Stimulated activated memory B cell treated with anti-CD40 and anti-IgM and Interleukin-4, amounts not matched to agents 10 μg/mL and 1 μg/mL and 100 μg/mL, for 72 hours (primary cell): ENCODE data around the gene ERAP2.
"Not testable (repeated sequence)": the region's sequence is repeated elsewhere in the genome, so short reads cannot be mapped to it uniquely, and the experiment has no call there.

Experiments used
- ATAC-seq: fragments of 150-1000 bp; cut with Tn5 transposase; 2 replicates; pipeline ENCODE4 v1.10.0; 2021
- H3K27ac Mint-ChIP-seq: one replicate; pipeline ENCODE4 v1.8.0; 2022; ENCODE audit warnings: mild to moderate bottlenecking, mixed read lengths
- H3K27me3 Mint-ChIP-seq: one replicate; pipeline ENCODE4 v1.8.0; 2022; ENCODE audit warnings: mixed read lengths
- H3K36me3 Mint-ChIP-seq: one replicate; pipeline ENCODE4 v1.8.0; 2022; ENCODE audit warnings: mixed read lengths
- H3K4me1 Mint-ChIP-seq: one replicate; pipeline ENCODE4 v1.8.0; 2022; ENCODE audit warnings: mixed read lengths
- H3K4me3 Mint-ChIP-seq: one replicate; pipeline ENCODE4 v1.8.0; 2022; ENCODE audit warnings: mild to moderate bottlenecking, moderate library complexity, mixed read lengths
- H3K9me3 Mint-ChIP-seq: one replicate; pipeline ENCODE4 v1.8.0; 2022; ENCODE audit warnings: mixed read lengths

Gene ERAP2

GRCh38 chr5:96930589-96930988 is 54.3 kb downstream of the ERAP2 start:
- H3K4me3 Mint-ChIP-seq, result no peak overlapping the region
- ATAC-seq, result no peak
- H3K9me3 Mint-ChIP-seq, result peaks cover 2% of the 10 kb centered on the region
- H3K36me3 Mint-ChIP-seq, result peaks cover 11% of the 10 kb centered on the region
- H3K27me3 Mint-ChIP-seq, result no peaks in the 10 kb centered on the region
- H3K4me1 Mint-ChIP-seq, result peaks cover 52% of the 10 kb centered on the region
- H3K27ac Mint-ChIP-seq, result peak overlapping the region; percentile 95

- peaks cover 47% of the 10 kb centered on the region for H3K4me1 Mint-ChIP-seq
- H3K36me3 Mint-ChIP-seq, result peaks cover 11% of the 10 kb centered on the region
- not testable (repeated sequence) for ATAC-seq, H3K27me3 Mint-ChIP-seq, H3K9me3 Mint-ChIP-seq
- peak overlapping the region; percentile 95 for H3K27ac Mint-ChIP-seq
- H3K4me3 Mint-ChIP-seq, result peak overlapping the region; percentile 52
Measured at GRCh38 chr5:96931037-96931436, 54.7 kb downstream of the ERAP2 start.

- ATAC-seq, result no peak
- peaks cover 2% of the 10 kb centered on the region for H3K9me3 Mint-ChIP-seq
- H3K27ac Mint-ChIP-seq, result peak overlapping the region; percentile 95
Measured at GRCh38 chr5:96931605-96932004, 55.3 kb downstream of the ERAP2 start.

GRCh38 chr5:96932026-96932425 is 55.7 kb downstream of the ERAP2 start:
- ATAC-seq, result no peak
- Mint-ChIP-seq H3K27me3 (no peaks in the 10 kb centered on the region), H3K9me3 (peaks cover 2% of the 10 kb centered on the region), H3K4me3 (peak overlapping the region; percentile 52), H3K36me3 (peaks cover 11% of the 10 kb centered on the region), H3K27ac (peak overlapping the region; percentile 95), H3K4me1 (peaks cover 46% of the 10 kb centered on the region)

More at GRCh38 chr5:96931605-96932004, 55.3 kb downstream of the ERAP2 start:
- Mint-ChIP-seq H3K4me1 (peaks cover 43% of the 10 kb centered on the region), H3K36me3 (peaks cover 11% of the 10 kb centered on the region), H3K4me3 (peak overlapping the region; percentile 52), H3K27me3 (no peaks in the 10 kb centered on the region)

- ATAC-seq, result no peak
- Mint-ChIP-seq H3K4me3 (peak overlapping the region; percentile 91), H3K27ac (peak overlapping the region; percentile 95), H3K4me1 (peaks cover 65% of the 10 kb centered on the region), H3K27me3 (no peaks in the 10 kb centered on the region), H3K36me3 (peaks cover 11% of the 10 kb centered on the region), H3K9me3 (peaks cover 2% of the 10 kb centered on the region)
Measured at GRCh38 chr5:96933764-96934707, 57.7 kb downstream of the ERAP2 start.

- no peaks in the 10 kb centered on the region for H3K9me3 Mint-ChIP-seq
- H3K4me3 Mint-ChIP-seq, result peak overlapping the region; percentile 91
- no peaks in the 10 kb centered on the region for H3K27me3 Mint-ChIP-seq
- peaks cover 6% of the 10 kb centered on the region for H3K36me3 Mint-ChIP-seq
- H3K27ac Mint-ChIP-seq, result peak overlapping the region; percentile 95
- peaks cover 60% of the 10 kb centered on the region for H3K4me1 Mint-ChIP-seq
- peak; percentile 88 for ATAC-seq
Measured at GRCh38 chr5:96934708-96935558, 58.6 kb downstream of the ERAP2 start.

- no peaks in the 10 kb centered on the region for H3K9me3 Mint-ChIP-seq
- peak within 1 kb of the TSS; percentile 91 for H3K4me3 Mint-ChIP-seq
- H3K27me3 Mint-ChIP-seq, result no peaks in the 10 kb centered on the region
- peak within 1 kb of the TSS; percentile 95 for H3K27ac Mint-ChIP-seq
- H3K36me3 Mint-ChIP-seq, result peaks cover 4% of the 10 kb centered on the region
- peaks cover 60% of the 10 kb centered on the region for H3K4me1 Mint-ChIP-seq
- ATAC-seq, result peak; percentile 83
Measured at GRCh38 chr5:96935559-96936430, 59.5 kb downstream of the ERAP2 start, which contains the start of gene LNPEP. Gene LNPEP, plus strand, starts transcription at chr5:96936080. Its CDS starts 76 bp downstream, at chr5:96936156.

GRCh38 chr5:96936431-96937320 is 60.4 kb downstream of the ERAP2 start:
- Mint-ChIP-seq H3K36me3 (peaks cover 9% of the 10 kb centered on the region), H3K27ac (peak overlapping the region; percentile 95), H3K4me1 (peaks cover 60% of the 10 kb centered on the region)

GRCh38 chr5:96940586-96940985 is 64.3 kb downstream of the ERAP2 start:
- H3K27ac Mint-ChIP-seq, result peak overlapping the region; percentile 53
- H3K4me1 Mint-ChIP-seq, result peaks cover 71% of the 10 kb centered on the region
- no peak for ATAC-seq
- no peak overlapping the region for H3K4me3 Mint-ChIP-seq
- no peaks in the 10 kb centered on the region for H3K27me3 Mint-ChIP-seq
- H3K9me3 Mint-ChIP-seq, result no peaks in the 10 kb centered on the region
- peaks cover 21% of the 10 kb centered on the region for H3K36me3 Mint-ChIP-seq

More at GRCh38 chr5:96936431-96937320, 60.4 kb downstream of the ERAP2 start:
- H3K4me3 Mint-ChIP-seq, result peak overlapping the region; percentile 91
- ATAC-seq, result peak; percentile 49
- no peaks in the 10 kb centered on the region for H3K9me3 Mint-ChIP-seq
- H3K27me3 Mint-ChIP-seq, result no peaks in the 10 kb centered on the region

- no peak overlapping the region for H3K4me3 Mint-ChIP-seq
- no peak for ATAC-seq
- H3K27ac Mint-ChIP-seq, result peak overlapping the region; percentile 53
- H3K36me3 Mint-ChIP-seq, result peaks cover 26% of the 10 kb centered on the region
- H3K4me1 Mint-ChIP-seq, result peaks cover 76% of the 10 kb centered on the region
- H3K27me3 Mint-ChIP-seq, result no peaks in the 10 kb centered on the region
- H3K9me3 Mint-ChIP-seq, result no peaks in the 10 kb centered on the region
Measured at GRCh38 chr5:96941140-96941539, 64.8 kb downstream of the ERAP2 start.

GRCh38 chr5:96942078-96942477 is 65.8 kb downstream of the ERAP2 start:
- H3K36me3 Mint-ChIP-seq, result peaks cover 28% of the 10 kb centered on the region
- H3K27ac Mint-ChIP-seq, result no peak overlapping the region
- no peaks in the 10 kb centered on the region for H3K9me3 Mint-ChIP-seq
- no peak overlapping the region for H3K4me3 Mint-ChIP-seq
- ATAC-seq, result no peak
- H3K4me1 Mint-ChIP-seq, result peaks cover 74% of the 10 kb centered on the region
- H3K27me3 Mint-ChIP-seq, result no peaks in the 10 kb centered on the region

- H3K27me3 Mint-ChIP-seq, result no peaks in the 10 kb centered on the region
Measured at GRCh38 chr5:96942911-96943310, 66.6 kb downstream of the ERAP2 start.

GRCh38 chr5:96943799-96944198 is 67.5 kb downstream of the ERAP2 start:
- ATAC-seq, result no peak
- peak overlapping the region; percentile 41 for H3K27ac Mint-ChIP-seq
- no peak overlapping the region for H3K4me3 Mint-ChIP-seq
- H3K36me3 Mint-ChIP-seq, result peaks cover 28% of the 10 kb centered on the region
- H3K27me3 Mint-ChIP-seq, result no peaks in the 10 kb centered on the region
- peaks cover 62% of the 10 kb centered on the region for H3K4me1 Mint-ChIP-seq
- H3K9me3 Mint-ChIP-seq, result no peaks in the 10 kb centered on the region

More at GRCh38 chr5:96942911-96943310, 66.6 kb downstream of the ERAP2 start:
- Mint-ChIP-seq H3K36me3 (peaks cover 28% of the 10 kb centered on the region), H3K9me3 (no peaks in the 10 kb centered on the region), H3K4me1 (peaks cover 71% of the 10 kb centered on the region), H3K27ac (peak overlapping the region; percentile 41), H3K4me3 (no peak overlapping the region)
- ATAC-seq, result no peak
